Activated CD4-positive, alpha-beta T cell treated with anti-CD3 and anti-CD28 coated beads, Interleukin-2, Interleukin-6, amounts not matched to agents 100 ng/mL and 50 ng/mL, durations not matched to agents 16 hours and 8 hours (primary cell): Measurements from ENCODE around the gene HCFC1R1.
"Not testable (repeated sequence)": the region's sequence is repeated elsewhere in the genome, so short reads cannot be mapped to it uniquely, and the experiment has no call there.

Source experiments
- DNase-seq: peaks from one replicate; pipeline ENCODE4 v3.0.0-alpha.2; 2020

HCFC1R1 gene

GRCh38 chr16:3056336-3057180 is 32.8 kb upstream of the HCFC1R1 start:
- no peak for DNase-seq

- not testable (repeated sequence) for DNase-seq
Measured at GRCh38 chr16:3055734-3056115, 32.0 kb upstream of the HCFC1R1 start.

GRCh38 chr16:3054965-3055733 is 31.4 kb upstream of the HCFC1R1 start:
- peak; percentile 82 for DNase-seq

GRCh38 chr16:3053330-3053710 is 29.6 kb upstream of the HCFC1R1 start:
- DNase-seq, result peak; percentile 39

- DNase-seq, result peak; percentile 41
Measured at GRCh38 chr16:3052571-3053329, 29.0 kb upstream of the HCFC1R1 start.

- DNase-seq, result peak; percentile 35
Measured at GRCh38 chr16:3051494-3051893, 27.8 kb upstream of the HCFC1R1 start.

- DNase-seq, result no peak
Measured at GRCh38 chr16:3051009-3051408, 27.3 kb upstream of the HCFC1R1 start.

- no peak for DNase-seq
Measured at GRCh38 chr16:3050487-3050886, 26.7 kb upstream of the HCFC1R1 start.

- no peak for DNase-seq
Measured at GRCh38 chr16:3049921-3050481, 26.3 kb upstream of the HCFC1R1 start.

- peak; percentile 19 for DNase-seq
Measured at GRCh38 chr16:3047387-3047720, 23.6 kb upstream of the HCFC1R1 start.

- peak; percentile 43 for DNase-seq
Measured at GRCh38 chr16:3046641-3047386, 23.1 kb upstream of the HCFC1R1 start.

GRCh38 chr16:3045758-3046640 is 22.3 kb upstream of the HCFC1R1 start, which contains the start of gene MMP25:
Gene MMP25, plus strand, starts transcription at chr16:3046561. Its CDS starts 357 bp downstream, at chr16:3046918.
- DNase-seq, result peak; percentile 41

GRCh38 chr16:3044708-3045107 is 21.0 kb upstream of the HCFC1R1 start:
- DNase-seq, result no peak

- DNase-seq, result no peak
Measured at GRCh38 chr16:3042376-3042775, 18.6 kb upstream of the HCFC1R1 start.

- DNase-seq, result no peak
Measured at GRCh38 chr16:3038896-3039295, 15.2 kb upstream of the HCFC1R1 start.

- no peak for DNase-seq
Measured at GRCh38 chr16:3038256-3038655, 14.5 kb upstream of the HCFC1R1 start.

GRCh38 chr16:3036726-3037315 is 13.1 kb upstream of the HCFC1R1 start, which contains the start of gene BICDL2:
Gene BICDL2, minus strand, starts transcription at chr16:3036944. Its CDS starts 1,448 bp downstream, at chr16:3035496.
- DNase-seq, result no peak

GRCh38 chr16:3035972-3036725 is 12.4 kb upstream of the HCFC1R1 start:
- no peak for DNase-seq

GRCh38 chr16:3035289-3035971 is 11.7 kb upstream of the HCFC1R1 start:
- no peak for DNase-seq
